Duodenal mucosa (tissue), 2 donors: ENCODE measurements around the gene SRP9.
A peak's percentile ranks its signal among the peaks of the same experiment; 100 is the strongest.
"Not testable (repeated sequence)": the region's sequence is repeated elsewhere in the genome, so short reads cannot be mapped to it uniquely, and the experiment has no call there.

ENCODE experiments used
- H3K27ac ChIP-seq: one replicate; pipeline ENCODE4 v1.7.0; 2013; ENCODE audit warnings: low read depth, low read length
- H3K27me3 ChIP-seq, 2 donors: one replicate each; pipeline ENCODE4 v1.7.0; 2013; ENCODE audit warnings: low read length in 2 of 2, control low read depth in 1 of 2; ENCODE audit not compliant: insufficient read depth in 2 of 2, control insufficient read depth in 1 of 2
- H3K36me3 ChIP-seq, 2 donors: one replicate each; pipeline ENCODE4 v1.7.0; 2013; ENCODE audit warnings: low read length in 2 of 2, control low read depth in 1 of 2; ENCODE audit not compliant: insufficient read depth in 2 of 2, control insufficient read depth in 1 of 2
- H3K4me1 ChIP-seq, 2 donors: one replicate each; pipeline ENCODE4 v1.7.0; 2013; ENCODE audit warnings: low read length in 2 of 2, control low read depth in 1 of 2; ENCODE audit not compliant: insufficient read depth in 2 of 2, control insufficient read depth in 1 of 2
- H3K4me3 ChIP-seq, 2 donors: one replicate each; pipeline ENCODE4 v1.7.0; 2013; ENCODE audit warnings: low read length in 2 of 2, low read depth in 1 of 2
- H3K9ac ChIP-seq, 2 donors: one replicate each; pipeline ENCODE4 v1.7.0; 2013; ENCODE audit warnings: low read length in 2 of 2, low read depth in 1 of 2
- H3K9me3 ChIP-seq, 2 donors: one replicate each; pipeline ENCODE4 v1.7.0; 2013; ENCODE audit warnings: low read length in 2 of 2, control low read depth in 1 of 2; ENCODE audit not compliant: control insufficient read depth in 1 of 2

Gene SRP9

GRCh38 chr1:225774281-225775147 lies 3.1 kb upstream of the SRP9 start:
- Histone ChIP-seq H3K9ac (no peak overlapping the region), H3K4me1 (peaks cover 5 to 17% of the 10 kb centered on the region in 2 donors), H3K36me3 (no peaks in the 10 kb centered on the region), H3K27ac (no peak overlapping the region), H3K4me3 (no peak overlapping the region), H3K9me3 (no peaks in the 10 kb centered on the region), H3K27me3 (no peaks in the 10 kb centered on the region)

GRCh38 chr1:225776294-225776693 lies 1.3 kb upstream of the SRP9 start:
- no peak overlapping the region for H3K27ac ChIP-seq
- H3K4me1 ChIP-seq = peaks cover 15 to 24% of the 10 kb centered on the region in 2 donors
- H3K27me3 ChIP-seq = no peaks in the 10 kb centered on the region
- H3K4me3 ChIP-seq = no peak overlapping the region
- H3K9me3 ChIP-seq = no peaks in the 10 kb centered on the region
- no peaks in the 10 kb centered on the region for H3K36me3 ChIP-seq
- H3K9ac ChIP-seq = no peak overlapping the region

- Histone ChIP-seq H3K36me3 (no peaks in the 10 kb centered on the region), H3K9ac (peak overlapping the region; percentile 42 to 89), H3K4me3 (peak overlapping the region; percentile 70 to 86), H3K9me3 (no peaks in the 10 kb centered on the region), H3K4me1 (peaks cover 15 to 20% of the 10 kb centered on the region in 2 donors), H3K27ac (peak overlapping the region; percentile 2), H3K27me3 (no peaks in the 10 kb centered on the region)
Measured at GRCh38 chr1:225777058-225777582, 506 bp upstream of the SRP9 start.

GRCh38 chr1:225778337-225778669 lies 677 bp downstream of the SRP9 start:
- Histone ChIP-seq H3K4me1 (peaks cover 10 to 12% of the 10 kb centered on the region in 2 donors), H3K36me3 (peaks cover 0 to 4% of the 10 kb centered on the region in 2 donors), H3K9me3 (no peaks in the 10 kb centered on the region)

GRCh38 chr1:225779165-225779564 lies 1.5 kb downstream of the SRP9 start:
- peaks cover 10 to 12% of the 10 kb centered on the region in 2 donors for H3K4me1 ChIP-seq
- H3K27me3 ChIP-seq, H3K27ac ChIP-seq, H3K9me3 ChIP-seq: not testable (repeated sequence)
- H3K9ac ChIP-seq = peak overlapping the region in 1 of 2 donors; percentile 88
- peaks cover 0 to 11% of the 10 kb centered on the region in 2 donors for H3K36me3 ChIP-seq
- peak overlapping the region; percentile 86 to 97 for H3K4me3 ChIP-seq

More at GRCh38 chr1:225778337-225778669, 677 bp downstream of the SRP9 start:
- H3K4me3 ChIP-seq = peak overlapping the region; percentile 86 to 97
- H3K27ac ChIP-seq = peak overlapping the region; percentile 90
- no peaks in the 10 kb centered on the region for H3K27me3 ChIP-seq
- peak overlapping the region; percentile 88 to 89 for H3K9ac ChIP-seq

- H3K27ac ChIP-seq = no peak overlapping the region
- peaks cover 10 to 12% of the 10 kb centered on the region in 2 donors for H3K4me1 ChIP-seq
Measured at GRCh38 chr1:225780134-225780533, 2.5 kb downstream of the SRP9 start.

GRCh38 chr1:225780630-225781029 lies 3.0 kb downstream of the SRP9 start:
- peaks cover 10 to 12% of the 10 kb centered on the region in 2 donors for H3K4me1 ChIP-seq
- H3K4me3 ChIP-seq = no peak overlapping the region
- H3K27ac ChIP-seq = no peak overlapping the region
- no peaks in the 10 kb centered on the region for H3K9me3 ChIP-seq
- H3K36me3 ChIP-seq = peaks cover 0 to 17% of the 10 kb centered on the region in 2 donors
- H3K27me3 ChIP-seq = no peaks in the 10 kb centered on the region
- no peak overlapping the region for H3K9ac ChIP-seq

More at GRCh38 chr1:225780134-225780533, 2.5 kb downstream of the SRP9 start:
- no peak overlapping the region for H3K9ac ChIP-seq
- H3K9me3 ChIP-seq = no peaks in the 10 kb centered on the region
- H3K27me3 ChIP-seq = no peaks in the 10 kb centered on the region
- H3K36me3 ChIP-seq = peaks cover 0 to 15% of the 10 kb centered on the region in 2 donors
- no peak overlapping the region for H3K4me3 ChIP-seq

- H3K27me3 ChIP-seq, H3K4me3 ChIP-seq, H3K4me1 ChIP-seq, H3K27ac ChIP-seq, H3K9ac ChIP-seq, H3K9me3 ChIP-seq: not testable (repeated sequence)
- H3K36me3 ChIP-seq = peaks cover 19 to 62% of the 10 kb centered on the region in 2 donors
Measured at GRCh38 chr1:225789142-225789541, 11.5 kb downstream of the SRP9 start.

GRCh38 chr1:225794954-225795353 lies 17.3 kb downstream of the SRP9 start:
- Histone ChIP-seq H3K27me3 (no peaks in the 10 kb centered on the region), H3K27ac (no peak overlapping the region), H3K9me3 (peaks cover 0 to 2% of the 10 kb centered on the region in 2 donors), H3K4me1 (no peaks in the 10 kb centered on the region), H3K9ac (no peak overlapping the region), H3K36me3 (peaks cover 11 to 24% of the 10 kb centered on the region in 2 donors), H3K4me3 (no peak overlapping the region)

GRCh38 chr1:225796097-225796496 lies 18.5 kb downstream of the SRP9 start:
- not testable (repeated sequence) for H3K4me3 ChIP-seq, H3K27ac ChIP-seq, H3K27me3 ChIP-seq, H3K4me1 ChIP-seq, H3K9ac ChIP-seq, H3K9me3 ChIP-seq
- peaks cover 5 to 13% of the 10 kb centered on the region in 2 donors for H3K36me3 ChIP-seq
